Mammary epithelial cell (primary cell): ENCODE measurements around the gene ASPSCR1.

ENCODE experiments used
- CTCF ChIP-seq, 2 donors: IDR thresholded peaks in 1 of 2; conservative IDR thresholded peaks in 1 of 2; 2 replicates each; pipeline ENCODE4 v1.5.1; 2011 to 2012; ENCODE audit warnings: inconsistent platforms in 2 of 2, low read length in 2 of 2, mild to moderate bottlenecking in 2 of 2, control low read depth in 1 of 2, low read depth in 1 of 2; ENCODE audit not compliant: insufficient read depth in 1 of 2; ENCODE audit errors: extremely low read depth in 1 of 2
- EZH2 ChIP-seq: IDR thresholded peaks from 2 replicates; pipeline ENCODE4 v1.6.1; 2012; ENCODE audit warnings: low read length, inconsistent platforms, borderline replicate concordance

DNA sequence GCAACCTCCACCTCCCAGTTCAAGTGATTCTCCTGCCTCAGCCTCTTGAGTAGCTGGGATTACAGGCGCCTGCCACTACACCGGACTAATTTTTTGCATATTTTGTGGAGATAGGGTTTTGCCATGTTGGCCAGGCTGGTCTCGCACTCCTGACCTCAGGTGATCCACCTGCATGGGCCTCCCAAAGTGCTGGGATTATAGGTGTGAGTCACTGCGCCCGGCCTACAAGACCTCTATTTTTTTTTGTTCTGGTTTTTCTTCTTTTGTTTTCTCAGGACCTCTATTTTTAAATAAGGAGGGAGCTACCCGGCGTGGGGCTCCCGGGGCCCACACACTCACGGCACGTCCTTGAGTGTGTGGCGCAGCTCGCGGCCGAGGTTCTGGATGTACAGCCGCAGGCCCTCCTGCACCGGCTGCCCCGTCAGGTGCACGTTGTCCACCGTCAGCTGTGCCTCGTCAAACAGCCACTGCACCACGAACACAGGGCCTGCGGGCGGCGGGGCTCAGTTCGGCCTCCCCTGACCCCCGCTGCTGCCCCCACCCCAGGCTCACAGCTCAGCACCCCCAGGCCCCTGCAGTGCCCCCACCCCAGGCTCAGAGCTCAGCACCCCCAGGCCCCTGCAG lies 22.3 kb upstream of the ASPSCR1 start:
- TF ChIP-seq CTCF (conservative IDR thresholded peaks at IDR 0.05 in 1 of 2, IDR thresholded peaks at IDR 0.05 in 1 of 2; ENCODE audit: extremely low read depth in 1 of 2, insufficient read depth in 1 of 2, low read depth in 1 of 2, low read length in 2 of 2), result no peak
- TF ChIP-seq EZH2, result no peak
